SIG-M5 (cell line): Measurements from ENCODE around the gene SBNO2.

ENCODE experiments used
- DNase-seq: peaks from one replicate; lab custom pipeline; 2025; lab: John Stamatoyannopoulos, UW

Gene SBNO2

GRCh38 chr19:1153891-1154730 lies 20.0 kb downstream of the SBNO2 start:
- DNase-seq: no peak

DNA sequence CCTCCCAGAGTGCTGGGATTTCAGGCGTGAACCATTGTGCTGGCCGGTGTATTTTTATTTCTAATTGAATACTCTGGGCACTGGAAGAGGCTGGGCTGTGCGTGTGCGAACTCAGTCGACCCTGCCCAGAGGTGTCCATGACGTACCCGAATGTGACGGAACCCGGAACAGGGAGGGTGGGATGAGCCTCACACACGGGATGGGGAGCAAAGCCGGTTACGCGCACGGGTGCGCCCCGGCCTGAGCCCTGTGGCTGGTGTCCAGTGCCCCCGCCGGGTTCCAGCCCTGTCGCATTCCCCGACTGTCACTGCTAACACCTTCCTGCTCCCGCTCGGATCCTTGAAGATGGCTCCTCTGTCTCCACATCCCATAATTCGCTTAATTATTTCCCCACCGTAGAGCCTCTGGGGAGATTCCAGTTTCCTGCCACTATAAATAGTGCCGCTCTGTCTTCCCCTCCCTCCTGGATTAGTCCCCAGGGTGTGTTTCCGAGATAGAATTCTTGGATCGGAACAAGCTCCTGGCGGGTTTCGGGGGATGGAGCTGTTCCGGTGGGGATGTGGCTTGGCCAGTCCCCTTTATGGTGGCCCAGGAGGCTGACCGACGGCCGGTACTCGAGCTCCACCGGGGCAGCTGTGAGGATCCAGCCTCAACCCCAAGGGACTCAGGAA lies 22.0 kb downstream of the SBNO2 start:
- no peak for DNase-seq

DNA sequence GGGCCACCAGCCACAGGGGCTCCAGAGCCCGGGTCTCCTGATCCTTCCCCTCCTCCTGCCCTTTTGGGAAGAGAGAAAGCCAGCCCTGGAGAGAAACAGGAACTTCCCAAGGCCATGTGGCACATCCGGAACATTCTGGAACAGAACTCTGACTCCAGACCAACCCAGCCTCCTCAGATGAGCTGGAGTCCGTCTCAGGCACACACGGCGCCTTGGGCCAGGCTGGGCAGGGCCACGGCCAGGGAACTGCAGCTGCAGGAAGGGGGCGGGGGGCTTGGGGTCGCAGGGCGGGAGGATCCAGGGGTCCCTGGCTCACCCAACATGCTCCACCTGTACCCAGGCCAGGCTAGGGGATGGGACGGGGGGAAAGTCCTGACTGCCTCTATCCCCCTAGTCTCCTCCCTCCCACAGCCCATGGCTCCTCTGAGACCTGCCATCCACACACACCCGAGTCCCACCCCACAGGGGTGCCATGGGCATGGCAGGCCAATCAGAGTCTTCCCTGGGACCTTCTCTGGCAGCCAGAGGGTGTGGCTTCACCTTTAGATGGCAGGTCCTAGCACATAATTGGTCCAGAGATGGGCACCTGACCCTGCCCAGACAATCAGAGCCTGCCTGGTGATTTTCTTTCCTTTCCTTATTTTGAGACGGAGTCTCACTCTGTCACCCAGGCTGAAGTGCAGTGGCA lies 22.9 kb downstream of the SBNO2 start:
- DNase-seq: no peak

- no peak for DNase-seq
These were observed 23.6 kb downstream of the SBNO2 start for GRCh38 chr19:1150333-1151036.

- DNase-seq: no peak
These were observed 24.6 kb downstream of the SBNO2 start for GRCh38 chr19:1149259-1150045.

DNA sequence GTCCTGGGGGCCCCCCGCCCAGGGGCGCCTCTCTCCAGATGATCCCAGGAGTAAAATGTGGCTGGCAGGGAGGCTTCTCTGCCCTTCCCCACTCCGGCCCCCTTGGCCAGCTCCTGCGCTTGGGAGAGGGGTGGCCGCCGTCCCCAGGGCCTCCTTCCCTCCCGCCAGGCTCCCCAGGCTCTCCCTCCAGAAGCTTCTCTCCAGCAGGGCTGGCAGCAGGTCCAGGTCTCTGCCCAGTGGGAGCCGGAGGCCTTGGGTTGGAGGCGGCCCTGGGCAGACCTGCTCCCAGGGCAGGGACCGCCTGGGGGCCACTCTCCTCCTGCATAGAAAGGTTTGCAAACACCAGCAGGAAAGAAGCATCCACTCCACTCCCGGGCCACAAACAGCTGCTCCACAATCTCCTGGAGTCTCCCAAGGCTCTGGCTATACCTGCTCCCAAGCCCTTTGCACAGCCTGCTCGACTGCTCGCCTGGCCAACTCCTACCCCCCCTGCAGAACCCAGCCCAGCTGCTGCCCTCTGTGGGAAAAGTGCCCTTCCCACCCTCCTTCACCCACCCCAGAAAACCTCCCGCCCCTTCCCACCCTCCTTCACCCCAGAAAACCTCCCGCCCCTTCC lies 26.0 kb downstream of the SBNO2 start:
- no peak for DNase-seq

GRCh38 chr19:1146858-1147780 lies 26.9 kb downstream of the SBNO2 start:
- no peak for DNase-seq

- no peak for DNase-seq
These were observed 27.7 kb downstream of the SBNO2 start for GRCh38 chr19:1146412-1146699.

DNA sequence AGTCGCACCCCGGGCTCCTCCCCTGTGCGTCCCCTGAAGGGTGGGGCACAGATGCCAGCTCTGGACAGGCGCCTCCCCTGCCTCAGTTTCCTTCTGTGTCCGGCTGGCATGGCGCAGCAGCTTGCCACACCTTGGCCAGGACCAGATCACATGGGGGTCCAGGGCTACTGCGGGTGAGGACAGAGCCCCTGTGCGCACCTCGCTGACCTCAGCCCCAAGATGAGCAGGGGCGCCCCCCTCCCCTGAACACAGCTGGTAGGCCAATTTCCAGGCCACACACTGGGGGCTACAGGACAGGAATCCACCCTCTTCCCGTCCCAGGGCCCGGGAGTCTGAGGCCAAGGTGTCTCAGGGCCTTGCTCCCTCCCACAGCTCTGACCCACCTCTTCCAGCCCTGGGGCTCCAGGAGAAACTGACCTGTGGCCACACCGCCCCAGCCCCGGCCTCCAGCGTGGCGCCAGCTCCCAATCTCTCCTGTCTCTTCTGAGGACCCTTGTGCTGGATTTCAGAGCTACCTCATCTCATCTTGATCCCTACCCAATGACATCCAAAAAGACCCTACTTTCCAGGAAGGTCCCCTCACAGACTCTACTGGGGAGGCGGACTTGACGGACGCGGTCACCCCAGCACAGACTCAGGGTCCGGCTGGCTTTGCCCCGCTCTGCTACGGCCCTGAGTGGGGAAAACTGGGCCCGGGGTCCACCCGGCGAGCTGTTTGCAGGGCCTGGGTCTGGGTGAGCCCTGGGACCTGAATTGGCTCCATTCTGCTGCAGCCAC lies 28.2 kb downstream of the SBNO2 start:
- no peak for DNase-seq

- DNase-seq: no peak
These were observed 29.3 kb downstream of the SBNO2 start for GRCh38 chr19:1144741-1145140.

- no peak for DNase-seq
These were observed 30.2 kb downstream of the SBNO2 start for GRCh38 chr19:1143828-1144399.

GRCh38 chr19:1141944-1142343 lies 32.1 kb downstream of the SBNO2 start:
- DNase-seq: no peak

DNA sequence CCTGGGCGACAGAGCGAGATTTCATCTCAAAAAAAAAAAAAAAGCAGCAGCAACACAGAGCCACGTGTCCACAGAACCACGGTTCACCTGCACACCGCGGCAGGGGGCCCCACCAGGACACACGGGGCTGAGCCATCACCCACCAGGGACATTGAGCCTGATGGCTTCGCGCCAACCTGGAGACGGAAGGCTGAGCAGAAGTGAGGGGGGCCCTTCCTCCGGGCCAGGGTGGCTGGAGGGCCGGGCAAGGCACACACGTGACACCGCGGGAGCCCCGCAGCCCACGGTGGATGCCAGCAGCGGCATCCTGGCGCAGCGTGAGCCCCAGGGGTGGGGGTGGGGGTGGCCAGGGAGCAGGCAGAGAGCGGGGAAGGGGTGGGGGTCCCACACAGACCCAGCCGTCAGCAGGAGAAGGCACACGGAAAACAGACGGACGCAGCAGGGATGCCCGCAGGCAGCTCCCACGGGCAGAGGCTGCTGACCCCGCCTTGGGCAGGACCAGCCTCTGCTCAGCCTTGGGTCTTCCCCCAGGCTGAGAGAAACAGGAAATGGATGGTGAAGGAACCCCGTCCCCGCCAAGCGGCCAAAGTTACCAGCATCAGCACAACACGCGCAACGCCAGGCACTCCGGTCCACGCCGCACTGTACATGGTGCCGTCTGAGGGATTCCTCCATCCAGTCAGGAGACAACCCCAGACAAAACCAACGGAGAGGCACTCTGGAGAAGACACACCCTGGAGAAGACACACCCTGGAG lies 33.6 kb downstream of the SBNO2 start:
- no peak for DNase-seq

GRCh38 chr19:1139126-1139525 lies 34.9 kb downstream of the SBNO2 start:
- no peak for DNase-seq

DNA sequence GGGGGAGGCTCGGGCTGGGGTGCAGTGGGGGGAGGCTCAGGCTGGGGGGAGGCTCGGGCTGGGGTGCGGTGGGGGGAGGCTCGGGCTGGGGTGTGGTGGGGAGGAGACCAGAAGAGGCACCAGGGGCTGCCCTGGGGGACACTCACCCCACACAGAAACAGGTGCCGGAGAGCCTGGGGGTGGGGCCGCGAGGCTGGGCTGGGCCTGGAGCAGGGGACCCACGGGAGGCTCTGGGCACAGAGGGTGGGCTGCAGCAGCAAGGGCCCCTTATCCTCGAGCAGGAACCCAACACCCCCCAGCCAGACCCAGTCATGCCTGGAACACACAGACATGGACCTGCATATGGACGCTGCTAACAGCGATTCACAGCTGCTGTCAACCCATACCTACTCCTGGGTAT lies 35.9 kb downstream of the SBNO2 start:
- DNase-seq: no peak

DNA sequence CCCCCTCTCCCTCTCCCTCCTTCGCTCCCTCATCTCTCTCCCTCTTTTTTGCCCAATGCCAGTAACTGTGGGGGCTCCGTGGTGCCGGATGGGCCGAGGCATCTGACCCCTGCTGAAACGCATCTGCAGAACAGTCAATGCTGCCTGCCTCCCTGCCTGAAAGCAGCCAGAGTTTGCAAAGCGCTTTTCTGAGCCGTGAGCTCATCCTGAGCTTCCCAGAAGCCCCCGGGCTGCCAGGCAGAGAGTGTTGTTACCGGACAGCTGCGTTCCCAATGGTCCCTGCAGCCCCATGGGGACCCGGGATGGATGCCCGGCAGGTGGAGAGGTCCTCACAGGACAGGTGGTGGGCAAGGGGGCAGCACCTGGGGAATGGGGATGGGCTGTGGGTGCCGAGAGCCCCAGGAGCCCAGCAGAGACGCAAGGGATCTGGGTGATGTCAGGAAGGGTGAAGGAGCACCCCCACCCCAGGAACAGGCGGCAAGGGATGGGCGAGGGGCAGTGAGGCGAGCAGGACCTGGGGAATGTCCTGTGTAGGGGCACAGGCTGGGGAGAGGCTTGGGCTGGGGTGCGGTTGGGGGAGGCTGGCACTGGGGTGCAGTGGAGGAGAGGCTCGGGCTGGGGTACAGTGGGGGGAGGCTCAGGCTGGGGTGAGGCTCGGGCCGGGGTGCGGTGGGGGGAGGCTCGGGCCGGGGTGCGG lies 37.3 kb downstream of the SBNO2 start:
- DNase-seq: no peak

DNA sequence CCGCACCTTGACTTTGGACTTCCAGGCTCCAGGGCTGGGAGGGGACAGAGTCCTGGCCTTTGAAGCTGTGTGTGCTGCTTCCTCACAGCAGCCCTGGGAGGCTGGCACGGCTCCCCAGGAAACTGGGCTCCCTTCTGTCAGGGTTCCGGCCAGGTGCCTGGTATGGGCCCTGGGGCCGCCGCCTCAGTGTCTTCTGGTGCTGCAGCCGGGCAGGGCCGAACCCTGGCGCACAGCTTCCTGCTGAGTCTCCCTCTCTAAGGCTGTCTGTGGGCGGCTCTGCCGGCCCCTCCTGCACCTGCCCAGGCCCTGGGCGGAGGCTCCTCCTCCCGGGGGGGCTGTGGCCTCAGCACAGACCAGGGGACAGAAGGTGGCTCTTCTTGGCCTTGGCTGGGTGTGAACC lies 37.9 kb downstream of the SBNO2 start:
- no peak for DNase-seq

DNA sequence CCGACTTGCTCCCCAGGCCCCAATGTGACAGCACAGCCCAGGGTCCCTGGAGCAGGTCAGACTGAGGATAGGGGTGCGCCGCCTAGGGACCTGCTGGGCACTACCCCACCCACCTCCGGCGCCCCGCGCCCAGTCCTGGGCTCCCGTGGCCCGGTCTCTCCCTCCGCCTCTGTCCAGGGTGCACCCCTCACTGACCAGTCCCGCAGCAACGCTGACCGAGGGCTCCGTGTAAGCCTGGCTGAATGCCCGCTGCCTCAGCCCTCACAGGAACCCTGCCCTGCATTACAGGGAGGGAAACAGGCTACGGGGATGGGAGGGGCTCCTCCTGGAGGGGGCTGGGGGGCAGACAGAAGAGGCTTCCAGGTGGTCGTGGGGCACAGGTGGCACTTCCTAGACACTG lies 38.6 kb downstream of the SBNO2 start:
- no peak for DNase-seq
